Measurements from ENCODE around the gene ARF6.

The ARF6 gene

DNA sequence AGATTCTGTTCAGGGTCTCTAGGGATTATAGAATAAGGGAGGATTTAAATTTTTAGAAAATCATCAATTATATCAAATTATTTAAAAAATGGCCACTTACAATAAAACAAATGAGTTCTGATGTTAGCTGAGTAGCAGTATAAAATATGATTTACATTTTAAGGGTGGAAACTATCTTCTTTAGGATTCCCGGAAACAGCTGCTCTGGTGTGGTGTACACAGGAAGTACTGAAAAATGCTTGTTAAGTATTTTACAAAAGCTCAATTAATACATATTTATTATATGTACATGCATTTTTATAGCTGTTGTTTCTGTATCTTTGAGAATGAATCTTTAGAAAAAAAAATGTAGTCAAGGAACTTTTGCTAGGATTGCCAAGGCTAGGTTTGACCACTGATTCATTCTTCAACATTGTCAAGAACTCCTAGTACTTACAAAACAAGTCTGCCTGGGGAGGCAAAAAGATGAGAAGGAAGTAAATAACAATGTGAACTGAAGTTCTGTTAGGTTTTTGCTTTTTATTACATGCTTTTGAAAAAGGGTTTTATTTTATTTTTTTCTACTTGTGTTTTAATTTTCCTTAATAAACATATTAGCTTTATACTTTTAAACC is 48.0 kb downstream of the ARF6 start:
- no peak for DNase-seq (ENCODE audit: low read depth)

GRCh38 chr14:49942090-49942489 is 49.2 kb downstream of the ARF6 start:
- no peak for DNase-seq (ENCODE audit: low read depth)

DNA sequence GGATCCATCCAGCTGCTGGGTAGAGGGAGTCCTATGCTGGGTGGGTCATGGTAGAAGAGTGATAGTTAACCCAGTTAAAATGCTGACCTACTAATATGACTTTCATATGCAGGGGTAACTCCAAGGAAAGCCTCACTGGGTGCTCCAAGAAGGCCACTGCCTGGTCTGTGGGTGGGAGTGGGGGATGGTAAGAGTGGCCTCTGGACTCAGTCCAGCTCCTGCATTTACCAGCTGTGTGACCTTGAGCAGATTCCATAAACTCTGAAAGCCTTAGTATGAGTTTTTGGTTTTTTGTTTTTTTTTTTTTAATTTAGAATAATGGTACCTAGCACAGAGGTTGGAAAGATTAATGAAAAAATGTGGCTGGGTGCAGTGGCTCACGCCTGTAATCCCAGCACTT is 51.6 kb downstream of the ARF6 start:
- DNase-seq (ENCODE audit: low read depth): no peak

DNA sequence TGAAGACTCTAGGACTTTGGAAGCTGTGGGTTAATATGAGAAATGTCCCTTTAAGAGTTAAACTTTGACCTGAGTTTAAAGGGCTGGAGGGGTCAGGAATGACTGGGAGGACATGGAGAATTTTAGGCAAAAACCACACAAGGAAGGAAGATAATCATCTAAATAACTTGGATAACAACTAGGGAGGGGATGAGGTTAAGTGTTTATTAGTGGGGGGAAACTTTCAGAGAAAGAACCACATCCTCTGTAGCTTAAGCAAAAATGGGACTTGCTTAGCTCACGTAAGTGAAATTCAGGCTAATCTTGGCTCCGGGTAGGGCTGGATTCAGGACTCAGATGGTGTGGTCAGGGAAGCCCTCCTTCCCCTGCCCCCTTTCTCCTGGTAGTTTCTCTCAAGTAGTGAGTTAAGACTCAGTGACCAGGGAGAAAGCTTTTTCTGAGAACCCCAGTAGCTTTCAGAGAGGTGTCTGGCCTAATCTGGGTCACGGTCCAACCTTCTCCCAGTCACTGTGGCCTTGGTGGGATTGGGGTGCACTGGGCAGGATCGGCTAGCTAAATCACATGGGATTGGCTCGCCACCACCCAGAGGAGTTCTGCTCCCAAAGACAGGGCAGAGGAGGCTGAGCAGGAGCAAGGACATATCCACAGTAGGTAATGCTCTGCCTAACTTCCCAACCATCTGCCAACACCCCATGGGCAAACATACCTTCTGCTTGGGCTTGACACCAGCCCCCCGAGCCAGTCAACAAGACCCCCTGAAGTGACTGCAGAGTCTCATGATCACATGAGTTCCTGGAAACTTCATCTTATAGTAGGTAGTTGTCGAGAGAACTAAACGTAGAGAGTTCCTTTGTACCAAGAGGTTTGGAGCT is 52.8 kb downstream of the ARF6 start:
- no peak for DNase-seq (ENCODE audit: low read depth)
